ENCODE measurements around the gene CPEB2.

CPEB2 gene

GRCh38 chr4:15012017-15012788 lies 9.9 kb downstream of the CPEB2 start:
- H3K23ac ChIP-seq (ENCODE audit: low read depth, low read length, poor library complexity): no peak overlapping the region
- H3K14ac ChIP-seq (ENCODE audit: low read length): no peak overlapping the region
- H2AFZ ChIP-seq (ENCODE audit: low read length): no peak overlapping the region
- peaks cover 0 to 1% of the 10 kb centered on the region in 2 donors for H3K4me1 ChIP-seq (ENCODE audit: control insufficient read depth in 2 of 2, insufficient read depth in 1 of 2, low read depth in 1 of 2, low read length in 2 of 2)
- no peak overlapping the region for H2BK5ac ChIP-seq (ENCODE audit: low read length)
- no peak overlapping the region for H3K9ac ChIP-seq (ENCODE audit: low read depth, low read length, poor library complexity)
- H3K4ac ChIP-seq (ENCODE audit: low read length): no peak overlapping the region
- no peak overlapping the region for H3K4me3 ChIP-seq (ENCODE audit: low read length in 2 of 2)
- H4K91ac ChIP-seq (ENCODE audit: low read depth, low read length, poor library complexity): no peak overlapping the region
- no peak overlapping the region for H3K4me2 ChIP-seq (ENCODE audit: insufficient read depth, low read length, poor library complexity, severe bottlenecking)
- no peak for DNase-seq (ENCODE audit: low spot score)
- peaks cover 0 to 2% (median 0%) of the 10 kb centered on the region in 3 experiments for H3K27me3 ChIP-seq (ENCODE audit: control insufficient read depth in 3 of 3, insufficient read depth in 3 of 3, low read depth in 1 of 3, low read length in 3 of 3)
- H3K79me1 ChIP-seq (ENCODE audit: low read depth, low read length): no peaks in the 10 kb centered on the region
- no CpG with 5 or more reads among the region's 3 CpGs for WGBS, 2 donors (ENCODE audit: extremely low coverage in 2 of 2, insufficient read length in 2 of 2, insufficient replicate concordance in 1 of 2)
- H2BK12ac ChIP-seq (ENCODE audit: low read length): no peak overlapping the region
- H2BK15ac ChIP-seq (ENCODE audit: low read length): no peak overlapping the region
- H3K9me3 ChIP-seq (replicated peaks in 1 of 2; ENCODE audit: control insufficient read depth in 2 of 2, insufficient read depth in 1 of 2, low read depth in 1 of 2, low read length in 2 of 2): no peaks in the 10 kb centered on the region
- H3K18ac ChIP-seq (ENCODE audit: low read length): no peak overlapping the region
- no peak overlapping the region for H2AK5ac ChIP-seq (ENCODE audit: low read depth, low read length)
- H3K36me3 ChIP-seq (replicated peaks in 1 of 2; ENCODE audit: control insufficient read depth in 2 of 2, insufficient read depth in 2 of 2, low read length in 2 of 2): no peaks in the 10 kb centered on the region
- H3K27ac ChIP-seq (replicated peaks; ENCODE audit: low read length): no peak overlapping the region
- no peak overlapping the region for H2BK120ac ChIP-seq (ENCODE audit: low read depth, low read length)
- H4K8ac ChIP-seq (ENCODE audit: low read depth, low read length): no peak overlapping the region

GRCh38 chr4:15013585-15013984 lies 11.3 kb downstream of the CPEB2 start:
- Histone ChIP-seq H3K79me1 (ENCODE audit: low read depth, low read length) (no peaks in the 10 kb centered on the region), H3K36me3 (replicated peaks in 1 of 2; ENCODE audit: control insufficient read depth in 2 of 2, insufficient read depth in 2 of 2, low read length in 2 of 2) (no peaks in the 10 kb centered on the region), H4K8ac (ENCODE audit: low read depth, low read length) (no peak overlapping the region), H2BK15ac (ENCODE audit: low read length) (no peak overlapping the region), H3K4me3 (ENCODE audit: low read length in 2 of 2) (no peak overlapping the region), H4K91ac (ENCODE audit: low read depth, low read length, poor library complexity) (no peak overlapping the region), H2AK5ac (ENCODE audit: low read depth, low read length) (no peak overlapping the region), H3K23ac (ENCODE audit: low read depth, low read length, poor library complexity) (no peak overlapping the region), H3K14ac (ENCODE audit: low read length) (no peak overlapping the region), H2AFZ (ENCODE audit: low read length) (no peak overlapping the region), H2BK5ac (ENCODE audit: low read length) (no peak overlapping the region), H3K4me1 (ENCODE audit: control insufficient read depth in 2 of 2, insufficient read depth in 1 of 2, low read depth in 1 of 2, low read length in 2 of 2) (peaks cover 0 to 1% of the 10 kb centered on the region in 2 donors), H3K4me2 (ENCODE audit: insufficient read depth, low read length, poor library complexity, severe bottlenecking) (no peak overlapping the region), H3K18ac (ENCODE audit: low read length) (no peak overlapping the region), H2BK12ac (ENCODE audit: low read length) (no peak overlapping the region), H2BK120ac (ENCODE audit: low read depth, low read length) (no peak overlapping the region), H3K27me3 (ENCODE audit: control insufficient read depth in 3 of 3, insufficient read depth in 3 of 3, low read depth in 1 of 3, low read length in 3 of 3) (no peaks in the 10 kb centered on the region), H3K9ac (ENCODE audit: low read depth, low read length, poor library complexity) (no peak overlapping the region), H3K4ac (ENCODE audit: low read length) (no peak overlapping the region), H3K9me3 (replicated peaks in 1 of 2; ENCODE audit: control insufficient read depth in 2 of 2, insufficient read depth in 1 of 2, low read depth in 1 of 2, low read length in 2 of 2) (no peaks in the 10 kb centered on the region), H3K27ac (replicated peaks; ENCODE audit: low read length) (no peak overlapping the region)
- no peak for DNase-seq (ENCODE audit: low spot score)

GRCh38 chr4:15015170-15015569 lies 12.9 kb downstream of the CPEB2 start:
- H3K4me3 ChIP-seq (ENCODE audit: low read length in 2 of 2): no peak overlapping the region
- no peak overlapping the region for H2AK5ac ChIP-seq (ENCODE audit: low read depth, low read length)
- no peak overlapping the region for H3K14ac ChIP-seq (ENCODE audit: low read length)
- H2BK120ac ChIP-seq (ENCODE audit: low read depth, low read length): no peak overlapping the region
- H3K27me3 ChIP-seq (ENCODE audit: control insufficient read depth in 3 of 3, insufficient read depth in 3 of 3, low read depth in 1 of 3, low read length in 3 of 3): no peaks in the 10 kb centered on the region
- no peaks in the 10 kb centered on the region for H3K79me1 ChIP-seq (ENCODE audit: low read depth, low read length)
- no peak overlapping the region for H2BK12ac ChIP-seq (ENCODE audit: low read length)
- H3K9ac ChIP-seq (ENCODE audit: low read depth, low read length, poor library complexity): no peak overlapping the region
- H3K36me3 ChIP-seq (replicated peaks in 1 of 2; ENCODE audit: control insufficient read depth in 2 of 2, insufficient read depth in 2 of 2, low read length in 2 of 2): no peaks in the 10 kb centered on the region
- no peaks in the 10 kb centered on the region for H3K9me3 ChIP-seq (replicated peaks in 1 of 2; ENCODE audit: control insufficient read depth in 2 of 2, insufficient read depth in 1 of 2, low read depth in 1 of 2, low read length in 2 of 2)
- H3K4me1 ChIP-seq (ENCODE audit: control insufficient read depth in 2 of 2, insufficient read depth in 1 of 2, low read depth in 1 of 2, low read length in 2 of 2): peaks cover 0 to 1% of the 10 kb centered on the region in 2 donors
- no peak overlapping the region for H2BK5ac ChIP-seq (ENCODE audit: low read length)
- H3K27ac ChIP-seq (replicated peaks; ENCODE audit: low read length): no peak overlapping the region
- H2BK15ac ChIP-seq (ENCODE audit: low read length): no peak overlapping the region
- H4K91ac ChIP-seq (ENCODE audit: low read depth, low read length, poor library complexity): no peak overlapping the region
- H3K18ac ChIP-seq (ENCODE audit: low read length): no peak overlapping the region
- H2AFZ ChIP-seq (ENCODE audit: low read length): no peak overlapping the region
- no peak overlapping the region for H4K8ac ChIP-seq (ENCODE audit: low read depth, low read length)
- no peak overlapping the region for H3K4me2 ChIP-seq (ENCODE audit: insufficient read depth, low read length, poor library complexity, severe bottlenecking)
- no peak overlapping the region for H3K23ac ChIP-seq (ENCODE audit: low read depth, low read length, poor library complexity)
- H3K4ac ChIP-seq (ENCODE audit: low read length): no peak overlapping the region
- DNase-seq (ENCODE audit: low spot score): no peak
- WGBS, 2 donors (ENCODE audit: extremely low coverage in 2 of 2, insufficient read length in 2 of 2, insufficient replicate concordance in 1 of 2): no CpG with 5 or more reads among the region's 1 CpG

GRCh38 chr4:15018361-15018760 lies 16.1 kb downstream of the CPEB2 start:
- no peak overlapping the region for H3K23ac ChIP-seq (ENCODE audit: low read depth, low read length, poor library complexity)
- H3K4me2 ChIP-seq (ENCODE audit: insufficient read depth, low read length, poor library complexity, severe bottlenecking): no peak overlapping the region
- H3K14ac ChIP-seq (ENCODE audit: low read length): no peak overlapping the region
- H4K91ac ChIP-seq (ENCODE audit: low read depth, low read length, poor library complexity): no peak overlapping the region
- H2BK12ac ChIP-seq (ENCODE audit: low read length): no peak overlapping the region
- no peaks in the 10 kb centered on the region for H3K27me3 ChIP-seq (ENCODE audit: control insufficient read depth in 3 of 3, insufficient read depth in 3 of 3, low read depth in 1 of 3, low read length in 3 of 3)
- no peak for DNase-seq (ENCODE audit: low spot score)
- H3K9ac ChIP-seq (ENCODE audit: low read depth, low read length, poor library complexity): no peak overlapping the region
- H3K4ac ChIP-seq (ENCODE audit: low read length): no peak overlapping the region
- no peaks in the 10 kb centered on the region for H3K36me3 ChIP-seq (replicated peaks in 1 of 2; ENCODE audit: control insufficient read depth in 2 of 2, insufficient read depth in 2 of 2, low read length in 2 of 2)
- no peak overlapping the region for H2BK5ac ChIP-seq (ENCODE audit: low read length)
- no peaks in the 10 kb centered on the region for H3K79me1 ChIP-seq (ENCODE audit: low read depth, low read length)
- H3K18ac ChIP-seq (ENCODE audit: low read length): no peak overlapping the region
- no peak overlapping the region for H2AFZ ChIP-seq (ENCODE audit: low read length)
- no peak overlapping the region for H4K8ac ChIP-seq (ENCODE audit: low read depth, low read length)
- no peaks in the 10 kb centered on the region for H3K9me3 ChIP-seq (replicated peaks in 1 of 2; ENCODE audit: control insufficient read depth in 2 of 2, insufficient read depth in 1 of 2, low read depth in 1 of 2, low read length in 2 of 2)
- H2BK15ac ChIP-seq (ENCODE audit: low read length): no peak overlapping the region
- H3K27ac ChIP-seq (replicated peaks; ENCODE audit: low read length): no peak overlapping the region
- H2AK5ac ChIP-seq (ENCODE audit: low read depth, low read length): no peak overlapping the region
- H3K4me3 ChIP-seq (ENCODE audit: low read length in 2 of 2): no peak overlapping the region
- no peaks in the 10 kb centered on the region for H3K4me1 ChIP-seq (ENCODE audit: control insufficient read depth in 2 of 2, insufficient read depth in 1 of 2, low read depth in 1 of 2, low read length in 2 of 2)
- H2BK120ac ChIP-seq (ENCODE audit: low read depth, low read length): no peak overlapping the region
